H9 (cell line): ENCODE measurements around the gene TENM3. TPM values are rescaled to one million over a fixed set of nuclear protein-coding genes. Genes with fewer than 3 reads are reported as not detected.

Experiments used
- DNase-seq: peaks from one replicate; pipeline ENCODE4 v3.0.0-alpha.2; 2017
- H2AFZ ChIP-seq: one replicate; pipeline ENCODE4 v1.6.1; 2013; ENCODE audit warnings: mild to moderate bottlenecking, low read length, control low read depth, moderate library complexity
- H2AK5ac ChIP-seq: 2 replicates; pipeline ENCODE4 v1.6.1; 2013; ENCODE audit warnings: low read length, control low read depth, mixed read lengths; ENCODE audit not compliant: insufficient read length
- H2BK120ac ChIP-seq: one replicate; pipeline ENCODE4 v1.6.1; 2013; ENCODE audit warnings: low read depth, mild to moderate bottlenecking, low read length, control low read depth, inconsistent platforms; ENCODE audit not compliant: poor library complexity, severe bottlenecking
- H2BK12ac ChIP-seq: 2 replicates; pipeline ENCODE4 v1.6.1; 2013; ENCODE audit warnings: low read length, control low read depth, mixed read lengths, low read depth; ENCODE audit not compliant: insufficient read length
- H2BK15ac ChIP-seq: 2 replicates; pipeline ENCODE4 v1.6.1; 2013; ENCODE audit warnings: low read depth, low read length, control low read depth
- H2BK20ac ChIP-seq: one replicate; pipeline ENCODE4 v1.6.1; 2013; ENCODE audit warnings: low read depth, mild to moderate bottlenecking, low read length, control low read depth, inconsistent platforms; ENCODE audit not compliant: poor library complexity, severe bottlenecking
- H2BK5ac ChIP-seq: 2 replicates; pipeline ENCODE4 v1.6.1; 2013; ENCODE audit warnings: low read length, control low read depth, mixed read lengths; ENCODE audit not compliant: insufficient read length
- H3K14ac ChIP-seq: 2 replicates; pipeline ENCODE4 v1.6.1; 2013; ENCODE audit warnings: low read length, control low read depth; ENCODE audit not compliant: insufficient read depth
- H3K18ac ChIP-seq: 2 replicates; pipeline ENCODE4 v1.6.1; 2013; ENCODE audit warnings: low read depth, mild to moderate bottlenecking, mixed read lengths, low read length, control low read depth; ENCODE audit not compliant: insufficient read length
- H3K23ac ChIP-seq: 2 replicates; pipeline ENCODE4 v1.6.1; 2013; ENCODE audit warnings: low read length, control low read depth, mixed read lengths, low read depth; ENCODE audit not compliant: insufficient read length
- H3K23me2 ChIP-seq: 2 replicates; pipeline ENCODE4 v1.6.1; 2013; ENCODE audit warnings: low read depth, mild to moderate bottlenecking, mixed read lengths, low read length, control low read depth; ENCODE audit not compliant: insufficient read length, poor library complexity, severe bottlenecking
- H3K27ac ChIP-seq: 2 replicates; pipeline ENCODE4 v1.5.1; 2013; ENCODE audit warnings: low read length, control low read depth, mixed read lengths, low read depth; ENCODE audit not compliant: insufficient read length
- H3K27me3 ChIP-seq: 2 replicates; pipeline ENCODE4 v1.6.1; 2013; ENCODE audit warnings: low read length, control low read depth, inconsistent platforms; ENCODE audit not compliant: insufficient read depth
- H3K4ac ChIP-seq: 2 replicates; pipeline ENCODE4 v1.6.1; 2013; ENCODE audit warnings: low read depth, mild to moderate bottlenecking, control low read depth, inconsistent platforms, low read length, moderate library complexity
- H3K4me1 ChIP-seq: 2 replicates; pipeline ENCODE4 v1.6.1; 2013; ENCODE audit warnings: low read length, control low read depth, inconsistent platforms; ENCODE audit not compliant: insufficient read depth
- H3K4me2 ChIP-seq: 2 replicates; pipeline ENCODE4 v1.6.1; 2013; ENCODE audit warnings: low read length, control low read depth, mixed read lengths; ENCODE audit not compliant: insufficient read length, insufficient read depth
- H3K56ac ChIP-seq: 2 replicates; pipeline ENCODE4 v1.6.1; 2013; ENCODE audit warnings: low read depth, mild to moderate bottlenecking, mixed read lengths, low read length, control low read depth; ENCODE audit not compliant: insufficient read length
- H3K79me1 ChIP-seq: 2 replicates; pipeline ENCODE4 v1.6.1; 2013; ENCODE audit warnings: low read depth, mild to moderate bottlenecking, moderate library complexity, low read length, control low read depth, inconsistent platforms; ENCODE audit not compliant: insufficient read depth, poor library complexity, severe bottlenecking
- H3K79me2 ChIP-seq: 2 replicates; pipeline ENCODE4 v1.6.1; 2013; ENCODE audit warnings: low read length, control low read depth, inconsistent platforms; ENCODE audit not compliant: insufficient read depth
- H3K9ac ChIP-seq: 2 replicates; pipeline ENCODE4 v1.6.1; 2013; ENCODE audit warnings: low read length, control low read depth, mixed read lengths; ENCODE audit not compliant: insufficient read length; ENCODE audit errors: extremely low read depth
- H3K9me3 ChIP-seq: one replicate; pipeline ENCODE4 v1.6.1; 2013; ENCODE audit warnings: low read depth, low read length, inconsistent platforms; ENCODE audit not compliant: control insufficient read depth
- H3T11ph ChIP-seq: one replicate; pipeline ENCODE4 v1.6.1; 2013; ENCODE audit warnings: mild to moderate bottlenecking, low read length, control low read depth, inconsistent platforms
- H4K20me1 ChIP-seq: one replicate; pipeline ENCODE4 v1.6.1; 2013; ENCODE audit not compliant: control insufficient read depth, insufficient read length, insufficient read depth
- H4K5ac ChIP-seq: 2 replicates; pipeline ENCODE4 v1.6.1; 2013; ENCODE audit warnings: low read depth, mild to moderate bottlenecking, mixed read lengths, low read length, control low read depth; ENCODE audit not compliant: insufficient read length
- H4K8ac ChIP-seq: replicated peaks from 2 replicates; pipeline ENCODE4 v1.6.1; 2013; ENCODE audit warnings: low read length, control low read depth, mixed read lengths, low read depth; ENCODE audit not compliant: insufficient read length
- H4K91ac ChIP-seq: 2 replicates; pipeline ENCODE4 v1.6.1; 2013; ENCODE audit warnings: low read depth, mild to moderate bottlenecking, moderate library complexity, mixed read lengths, low read length, control low read depth; ENCODE audit not compliant: insufficient read length
- H3K27ac Mint-ChIP-seq, 3 experiments: 2 replicates in 2 of 3; 3 replicates in 1 of 3; pipeline ENCODE4 v1.8.0; 2020 to 2021; ENCODE audit warnings: mixed read lengths in 3 of 3, mild to moderate bottlenecking in 1 of 3, moderate library complexity in 1 of 3
- H3K27me3 Mint-ChIP-seq: 2 replicates; pipeline ENCODE4 v1.8.0; 2021; ENCODE audit warnings: low read depth, mild to moderate bottlenecking, moderate library complexity, mixed read lengths
- H3K36me3 Mint-ChIP-seq, 3 experiments: 2 replicates in 2 of 3; 3 replicates in 1 of 3; pipeline ENCODE4 v1.8.0; 2020 to 2021; ENCODE audit warnings: low read depth in 3 of 3, mixed read lengths in 3 of 3; ENCODE audit not compliant: insufficient read depth in 1 of 3
- H3K4me1 Mint-ChIP-seq, 2 experiments: 2 replicates each; pipeline ENCODE4 v1.8.0; 2020; ENCODE audit warnings: mixed read lengths in 2 of 2
- H3K4me3 Mint-ChIP-seq, 2 experiments: 2 replicates in 1 of 2; 3 replicates in 1 of 2; pipeline ENCODE4 v1.8.0; 2020 to 2021; ENCODE audit warnings: mild to moderate bottlenecking in 2 of 2, mixed read lengths in 2 of 2, moderate library complexity in 1 of 2
- H3K9me3 Mint-ChIP-seq, 2 experiments: 2 replicates in 1 of 2; 3 replicates in 1 of 2; pipeline ENCODE4 v1.8.0; 2020; ENCODE audit warnings: mild to moderate bottlenecking in 2 of 2, mixed read lengths in 2 of 2, moderate library complexity in 1 of 2
- CTCF ChIP-seq: fragments of 200-600 bp; sonication (generic); conservative IDR thresholded peaks from 3 replicates; pipeline ENCODE4 v1.8.0; 2021; ENCODE audit warnings: antibody characterized with exemption, mild to moderate bottlenecking
- WGBS: extraction: QIAGEN DNeasy Blood & Tissue Kit; methylation state at CpG from one replicate; pipeline ENCODE4 v1.1.7; 2013; ENCODE audit warnings: missing lambda C conversion rate, low lambda C conversion rate, mixed read lengths; ENCODE audit not compliant: insufficient read length; ENCODE audit errors: extremely low coverage; 5-methylcytosine and 5-hydroxymethylcytosine counted together
- total RNA-seq: library from RNA; stranded (reverse); gene quantifications from 2 replicates; pipeline ENCODE4 v1.2.1, GENCODE V29; 2021

Gene TENM3
- total RNA-seq, 1 experiment from 2014 or later, result 49.6 TPM

GRCh38 chr4:182507805-182508204, 264.6 kb downstream of the TENM3 start:
- Histone ChIP-seq H4K8ac (no peak overlapping the region), H3K9ac (no peak overlapping the region), H3K56ac (no peak overlapping the region), H2BK15ac (no peak overlapping the region), H4K20me1 (no peaks in the 10 kb centered on the region), H3K79me1 (no peaks in the 10 kb centered on the region), H3K4me2 (no peak overlapping the region), H2AK5ac (no peak overlapping the region), H3K27me3 (no peaks in the 10 kb centered on the region), H2BK120ac (no peak overlapping the region), H3T11ph (no peak overlapping the region), H2BK20ac (no peak overlapping the region), H3K27ac (no peak overlapping the region), H3K23me2 (no peaks in the 10 kb centered on the region), H3K9me3 (no peaks in the 10 kb centered on the region), H4K91ac (no peak overlapping the region), H3K14ac (no peak overlapping the region), H2BK5ac (no peak overlapping the region), H3K79me2 (no peaks in the 10 kb centered on the region; the same call in 1 of the 2 replicates), H3K4ac (no peak overlapping the region), H3K4me1 (peaks cover 5% of the 10 kb centered on the region), H3K23ac (no peak overlapping the region), H3K18ac (no peak overlapping the region), H2BK12ac (no peak overlapping the region), H4K5ac (no peak overlapping the region), H2AFZ (no peak overlapping the region)
- no peaks in the 10 kb centered on the region for H3K36me3 Mint-ChIP-seq
- H3K4me1 Mint-ChIP-seq, result peaks cover 46 to 58% of the 10 kb centered on the region in 2 experiments
- no peak for TF ChIP-seq CTCF
- H3K9me3 Mint-ChIP-seq, result no peaks in the 10 kb centered on the region
- no CpG with 5 or more reads among the region's 3 CpGs for WGBS
- no peak overlapping the region for H3K4me3 Mint-ChIP-seq
- DNase-seq, result no peak
- H3K27ac Mint-ChIP-seq, result no peak overlapping the region
- H3K27me3 Mint-ChIP-seq, result no peaks in the 10 kb centered on the region
